ENCODE data around the gene UBAC1.
"Not testable (repeated sequence)": the region's sequence is repeated elsewhere in the genome, so short reads cannot be mapped to it uniquely, and the experiment has no call there.

Gene UBAC1

DNA sequence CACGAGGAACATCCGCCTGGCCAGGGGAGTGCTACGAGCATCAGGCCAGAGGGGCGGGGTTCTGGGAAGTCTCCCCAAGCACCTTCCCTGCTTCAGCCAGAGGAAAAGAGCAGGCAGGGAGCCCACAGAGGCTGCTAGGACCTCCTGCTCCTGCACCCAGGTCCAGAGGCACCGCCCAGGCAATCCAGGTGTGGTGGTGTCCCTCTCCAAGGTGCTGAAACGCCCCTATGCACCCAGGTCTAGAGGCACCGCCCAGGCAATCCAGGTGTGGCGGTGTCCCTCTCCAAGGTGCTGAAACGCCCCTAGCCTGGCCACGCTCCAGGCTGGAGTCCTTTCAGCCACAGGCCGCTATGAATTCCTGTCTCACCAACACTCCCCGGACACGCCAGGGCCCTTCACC lies 10.7 kb upstream of the UBAC1 start:
- DNase-seq (ENCODE audit: low read depth): peak; percentile 46
- 0 out of 2 replicates have a peak, but pooled peaks have one; percentile 2 for TF ChIP-seq CTCF (IDR thresholded peaks at IDR 0.05; ENCODE audit: control insufficient read depth, extremely low read depth, insufficient read depth)
- H3K4me3 ChIP-seq (ENCODE audit: low read depth, low read length): no peak overlapping the region

DNA sequence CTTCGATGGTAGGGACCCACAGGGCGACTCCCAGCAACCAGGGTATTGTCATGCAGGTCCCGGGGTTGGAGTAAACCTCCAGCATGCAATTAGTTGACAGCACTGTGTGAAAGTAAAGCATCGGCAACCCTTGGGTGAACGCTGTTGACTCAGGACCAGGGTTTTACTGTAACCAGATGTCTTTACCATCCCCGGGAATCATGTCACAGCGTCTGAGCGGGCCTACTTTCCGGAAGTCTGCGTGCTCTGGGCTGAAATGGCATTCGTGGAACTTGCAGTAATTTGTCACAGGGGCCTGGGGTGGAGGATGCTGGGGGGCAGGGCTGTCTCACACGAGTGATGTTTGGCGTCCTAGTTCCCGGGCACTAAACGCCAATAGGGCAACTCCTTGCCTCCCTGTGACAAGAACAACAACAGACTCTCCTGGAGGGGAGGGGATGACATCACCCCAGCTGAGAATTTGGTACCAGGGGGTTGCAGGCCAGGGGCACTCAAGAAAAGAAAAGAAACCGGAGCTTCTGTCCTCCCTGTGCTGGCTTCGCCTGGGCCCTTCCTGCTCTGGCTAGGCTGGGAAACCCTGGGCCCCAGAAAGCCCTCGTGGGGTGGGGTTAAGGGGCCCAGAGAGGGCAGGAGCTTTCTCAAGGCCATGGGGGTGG lies 10.1 kb upstream of the UBAC1 start:
- TF ChIP-seq CTCF (IDR thresholded peaks at IDR 0.05; ENCODE audit: control insufficient read depth, extremely low read depth, insufficient read depth): no peak
- DNase-seq (ENCODE audit: low read depth): no peak

GRCh38 chr9:135970128-135970815 lies 9.1 kb upstream of the UBAC1 start:
- no peak for DNase-seq (ENCODE audit: low read depth)
- no peak for TF ChIP-seq CTCF (IDR thresholded peaks at IDR 0.05; ENCODE audit: control insufficient read depth, extremely low read depth, insufficient read depth)
- no peak overlapping the region for H3K4me3 ChIP-seq (ENCODE audit: low read depth, low read length)

More for the DNA sequence above, 10.1 kb upstream of the UBAC1 start:
- H3K4me3 ChIP-seq (ENCODE audit: low read depth, low read length): no peak overlapping the region

GRCh38 chr9:135969064-135969683 lies 8.0 kb upstream of the UBAC1 start:
- no peak for TF ChIP-seq CTCF (IDR thresholded peaks at IDR 0.05; ENCODE audit: control insufficient read depth, extremely low read depth, insufficient read depth)
- no peak for DNase-seq (ENCODE audit: low read depth)
- no peak overlapping the region for H3K4me3 ChIP-seq (ENCODE audit: low read depth, low read length)

DNA sequence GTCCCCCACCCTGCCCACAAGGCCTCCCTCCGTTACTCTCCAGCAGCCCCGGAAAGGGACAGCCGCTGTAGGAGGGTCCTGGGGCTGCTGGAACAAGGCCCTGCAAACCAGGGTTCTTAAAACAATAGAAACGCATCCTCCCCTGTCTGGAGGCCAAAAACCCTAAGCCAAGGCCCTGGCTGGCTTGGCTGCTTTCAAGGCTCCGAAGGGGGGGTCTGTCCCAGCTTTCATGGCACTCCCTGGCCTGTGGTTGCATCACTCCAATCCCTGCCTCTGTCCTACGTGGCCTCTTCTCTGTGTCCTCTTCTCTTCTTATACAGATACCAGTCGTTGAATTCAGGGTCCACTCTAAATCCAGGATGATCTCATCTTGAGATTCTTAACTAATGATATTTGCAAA lies 7.4 kb upstream of the UBAC1 start:
- no peak for TF ChIP-seq CTCF (IDR thresholded peaks at IDR 0.05; ENCODE audit: control insufficient read depth, extremely low read depth, insufficient read depth)
- no peak overlapping the region for H3K4me3 ChIP-seq (ENCODE audit: low read depth, low read length)
- DNase-seq (ENCODE audit: low read depth): no peak

- no peak overlapping the region for H3K4me3 ChIP-seq (ENCODE audit: low read depth, low read length)
- DNase-seq (ENCODE audit: low read depth): no peak
- no peak for TF ChIP-seq CTCF (IDR thresholded peaks at IDR 0.05; ENCODE audit: control insufficient read depth, extremely low read depth, insufficient read depth)
These were observed 6.9 kb upstream of the UBAC1 start for GRCh38 chr9:135968083-135968476.

GRCh38 chr9:135966916-135967260 lies 5.7 kb upstream of the UBAC1 start:
- not testable (repeated sequence) for H3K4me3 ChIP-seq (ENCODE audit: low read depth, low read length); DNase-seq (ENCODE audit: low read depth)

Measured in LNCaP clone FGC (cell line).